H1 (cell line): ENCODE results near the gene SDHAF4. TPM values are rescaled to one million over a fixed set of nuclear protein-coding genes. Genes with fewer than 3 reads are reported as not detected.

Source experiments
- CEBPB ChIP-seq: IDR thresholded peaks from 2 replicates; pipeline ENCODE4 v1.6.1; 2012; ENCODE audit warnings: low read depth, low read length
- JUN ChIP-seq: IDR thresholded peaks from 2 replicates; pipeline ENCODE4 v1.6.1; 2011; ENCODE audit warnings: low read depth, mild to moderate bottlenecking, improper control_type of control experiment, low read length
- KDM4A ChIP-seq: IDR thresholded peaks from one replicate; pipeline ENCODE4 v1.7.1; 2012; ENCODE audit warnings: low read depth, mild to moderate bottlenecking, moderate library complexity, low read length, inconsistent platforms; ENCODE audit not compliant: severe bottlenecking
- PHF8 ChIP-seq: fragments of 200-600 bp; sonication (generic); conservative IDR thresholded peaks from 2 replicates; pipeline ENCODE4 v1.7.1; 2012; ENCODE audit warnings: low read depth, mild to moderate bottlenecking, inconsistent platforms, low read length, moderate library complexity
- POLR2AphosphoS5 ChIP-seq: IDR thresholded peaks from 2 replicates; pipeline ENCODE4 v1.6.1; 2011; ENCODE audit warnings: low read depth, low read length
- SRF ChIP-seq: IDR thresholded peaks from 2 replicates; pipeline ENCODE4 v1.6.1; 2011; ENCODE audit warnings: mild to moderate bottlenecking, low read depth, low read length, moderate library complexity
- ZNF274 ChIP-seq: IDR thresholded peaks from 2 replicates; pipeline ENCODE4 v1.7.0; 2012; ENCODE audit warnings: low read length, borderline replicate concordance; ENCODE audit errors: extremely low read depth
- polyA plus RNA-seq, 7 experiments: library from polyadenylated mRNA; depleted of rRNA in 3 of 7; stranded (reverse) in 5 of 7; unstranded in 2 of 7; fragments of >200 nt in 5 of 7; fragments of 200-250 nt in 2 of 7; gene quantifications; 1 replicate in 5 of 7; 2 replicates in 1 of 7; 4 replicates in 1 of 7; pipeline versions ENCODE4 v1.2.1 to v1.2.3, GENCODE V29; 2011 to 2013; ENCODE audit warnings: missing spikeins in 2 of 7, mixed read lengths in 2 of 7
- total RNA-seq: library from RNA; stranded (reverse); fragmentation: NEBNext Ultra II Directional; extraction: Animal tissue kit (Norgen Biotek cat#: 25700); gene quantifications from 2 replicates; pipeline ENCODE4 v1.2.1, GENCODE V29; 2021
- TF ChIP-seq, protein P1 (sequence below): fragments of 300-600 bp; sonication (generic); IDR thresholded peaks from 2 replicates; pipeline ENCODE4 v1.7.1; 2012; ENCODE audit warnings: low read length, moderate library complexity, mild to moderate bottlenecking, inconsistent platforms; ENCODE audit not compliant: insufficient replicate concordance
- TF ChIP-seq, protein P2 (sequence below): IDR thresholded peaks from 2 replicates; pipeline ENCODE4 v1.6.1; 2012; ENCODE audit warnings: inconsistent platforms

The SDHAF4 gene
- total and polyA plus RNA-seq, 2 of the 8 experiments (the other 6 are each of a cell fraction or from before 2014, with no cell fraction given) = 9.8 to 14.9 TPM

DNA sequence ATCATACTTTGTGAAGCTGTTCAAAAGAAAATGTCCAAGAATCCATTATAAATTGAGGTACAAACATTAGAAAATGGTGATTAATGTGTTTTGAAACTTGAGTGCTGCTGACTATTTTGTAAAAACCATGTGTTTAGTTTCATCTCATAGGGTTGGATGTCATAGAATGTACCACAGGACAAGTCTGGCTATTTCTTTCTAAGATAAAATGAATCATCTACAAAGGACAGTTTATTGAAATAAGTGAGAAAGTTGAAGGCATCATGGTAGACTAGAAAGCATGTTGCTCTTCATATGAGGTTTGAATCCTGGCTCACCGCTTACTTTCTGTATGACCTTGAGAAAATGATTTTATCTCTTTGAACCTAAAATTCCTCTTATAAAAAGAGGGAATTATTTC is 71.7 kb downstream of the SDHAF4 start (continued):
- TF ChIP-seq, protein P1, sequence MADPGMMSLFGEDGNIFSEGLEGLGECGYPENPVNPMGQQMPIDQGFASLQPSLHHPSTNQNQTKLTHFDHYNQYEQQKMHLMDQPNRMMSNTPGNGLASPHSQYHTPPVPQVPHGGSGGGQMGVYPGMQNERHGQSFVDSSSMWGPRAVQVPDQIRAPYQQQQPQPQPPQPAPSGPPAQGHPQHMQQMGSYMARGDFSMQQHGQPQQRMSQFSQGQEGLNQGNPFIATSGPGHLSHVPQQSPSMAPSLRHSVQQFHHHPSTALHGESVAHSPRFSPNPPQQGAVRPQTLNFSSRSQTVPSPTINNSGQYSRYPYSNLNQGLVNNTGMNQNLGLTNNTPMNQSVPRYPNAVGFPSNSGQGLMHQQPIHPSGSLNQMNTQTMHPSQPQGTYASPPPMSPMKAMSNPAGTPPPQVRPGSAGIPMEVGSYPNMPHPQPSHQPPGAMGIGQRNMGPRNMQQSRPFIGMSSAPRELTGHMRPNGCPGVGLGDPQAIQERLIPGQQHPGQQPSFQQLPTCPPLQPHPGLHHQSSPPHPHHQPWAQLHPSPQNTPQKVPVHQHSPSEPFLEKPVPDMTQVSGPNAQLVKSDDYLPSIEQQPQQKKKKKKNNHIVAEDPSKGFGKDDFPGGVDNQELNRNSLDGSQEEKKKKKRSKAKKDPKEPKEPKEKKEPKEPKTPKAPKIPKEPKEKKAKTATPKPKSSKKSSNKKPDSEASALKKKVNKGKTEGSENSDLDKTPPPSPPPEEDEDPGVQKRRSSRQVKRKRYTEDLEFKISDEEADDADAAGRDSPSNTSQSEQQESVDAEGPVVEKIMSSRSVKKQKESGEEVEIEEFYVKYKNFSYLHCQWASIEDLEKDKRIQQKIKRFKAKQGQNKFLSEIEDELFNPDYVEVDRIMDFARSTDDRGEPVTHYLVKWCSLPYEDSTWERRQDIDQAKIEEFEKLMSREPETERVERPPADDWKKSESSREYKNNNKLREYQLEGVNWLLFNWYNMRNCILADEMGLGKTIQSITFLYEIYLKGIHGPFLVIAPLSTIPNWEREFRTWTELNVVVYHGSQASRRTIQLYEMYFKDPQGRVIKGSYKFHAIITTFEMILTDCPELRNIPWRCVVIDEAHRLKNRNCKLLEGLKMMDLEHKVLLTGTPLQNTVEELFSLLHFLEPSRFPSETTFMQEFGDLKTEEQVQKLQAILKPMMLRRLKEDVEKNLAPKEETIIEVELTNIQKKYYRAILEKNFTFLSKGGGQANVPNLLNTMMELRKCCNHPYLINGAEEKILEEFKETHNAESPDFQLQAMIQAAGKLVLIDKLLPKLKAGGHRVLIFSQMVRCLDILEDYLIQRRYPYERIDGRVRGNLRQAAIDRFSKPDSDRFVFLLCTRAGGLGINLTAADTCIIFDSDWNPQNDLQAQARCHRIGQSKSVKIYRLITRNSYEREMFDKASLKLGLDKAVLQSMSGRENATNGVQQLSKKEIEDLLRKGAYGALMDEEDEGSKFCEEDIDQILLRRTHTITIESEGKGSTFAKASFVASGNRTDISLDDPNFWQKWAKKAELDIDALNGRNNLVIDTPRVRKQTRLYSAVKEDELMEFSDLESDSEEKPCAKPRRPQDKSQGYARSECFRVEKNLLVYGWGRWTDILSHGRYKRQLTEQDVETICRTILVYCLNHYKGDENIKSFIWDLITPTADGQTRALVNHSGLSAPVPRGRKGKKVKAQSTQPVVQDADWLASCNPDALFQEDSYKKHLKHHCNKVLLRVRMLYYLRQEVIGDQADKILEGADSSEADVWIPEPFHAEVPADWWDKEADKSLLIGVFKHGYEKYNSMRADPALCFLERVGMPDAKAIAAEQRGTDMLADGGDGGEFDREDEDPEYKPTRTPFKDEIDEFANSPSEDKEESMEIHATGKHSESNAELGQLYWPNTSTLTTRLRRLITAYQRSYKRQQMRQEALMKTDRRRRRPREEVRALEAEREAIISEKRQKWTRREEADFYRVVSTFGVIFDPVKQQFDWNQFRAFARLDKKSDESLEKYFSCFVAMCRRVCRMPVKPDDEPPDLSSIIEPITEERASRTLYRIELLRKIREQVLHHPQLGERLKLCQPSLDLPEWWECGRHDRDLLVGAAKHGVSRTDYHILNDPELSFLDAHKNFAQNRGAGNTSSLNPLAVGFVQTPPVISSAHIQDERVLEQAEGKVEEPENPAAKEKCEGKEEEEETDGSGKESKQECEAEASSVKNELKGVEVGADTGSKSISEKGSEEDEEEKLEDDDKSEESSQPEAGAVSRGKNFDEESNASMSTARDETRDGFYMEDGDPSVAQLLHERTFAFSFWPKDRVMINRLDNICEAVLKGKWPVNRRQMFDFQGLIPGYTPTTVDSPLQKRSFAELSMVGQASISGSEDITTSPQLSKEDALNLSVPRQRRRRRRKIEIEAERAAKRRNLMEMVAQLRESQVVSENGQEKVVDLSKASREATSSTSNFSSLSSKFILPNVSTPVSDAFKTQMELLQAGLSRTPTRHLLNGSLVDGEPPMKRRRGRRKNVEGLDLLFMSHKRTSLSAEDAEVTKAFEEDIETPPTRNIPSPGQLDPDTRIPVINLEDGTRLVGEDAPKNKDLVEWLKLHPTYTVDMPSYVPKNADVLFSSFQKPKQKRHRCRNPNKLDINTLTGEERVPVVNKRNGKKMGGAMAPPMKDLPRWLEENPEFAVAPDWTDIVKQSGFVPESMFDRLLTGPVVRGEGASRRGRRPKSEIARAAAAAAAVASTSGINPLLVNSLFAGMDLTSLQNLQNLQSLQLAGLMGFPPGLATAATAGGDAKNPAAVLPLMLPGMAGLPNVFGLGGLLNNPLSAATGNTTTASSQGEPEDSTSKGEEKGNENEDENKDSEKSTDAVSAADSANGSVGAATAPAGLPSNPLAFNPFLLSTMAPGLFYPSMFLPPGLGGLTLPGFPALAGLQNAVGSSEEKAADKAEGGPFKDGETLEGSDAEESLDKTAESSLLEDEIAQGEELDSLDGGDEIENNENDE = no peak
- TF ChIP-seq ZNF274 (no peak), PHF8 (no peak), SRF (no peak), POLR2AphosphoS5 (no peak), CEBPB (no peak), KDM4A (no peak), JUN (no peak)
- TF ChIP-seq, protein P2, sequence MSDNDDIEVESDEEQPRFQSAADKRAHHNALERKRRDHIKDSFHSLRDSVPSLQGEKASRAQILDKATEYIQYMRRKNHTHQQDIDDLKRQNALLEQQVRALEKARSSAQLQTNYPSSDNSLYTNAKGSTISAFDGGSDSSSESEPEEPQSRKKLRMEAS = no peak
